H1 (cell line): Measurements from ENCODE around the gene ZNF423. TPM values are rescaled to one million over a fixed set of nuclear protein-coding genes. Genes with fewer than 3 reads are reported as not detected.

Experiments used
- CTCF ChIA-PET: fragments of 300-600 bp; sonication (Branson Sonifier 250); formaldehyde crosslinking; loops from one replicate; lab custom pipeline; 2021; ENCODE audit not compliant: partially characterized antibody; lab: Charles Lee
- POLR2A ChIA-PET: fragments of 300-600 bp; sonication (Branson Sonifier 250); formaldehyde crosslinking; loops from one replicate; lab custom pipeline; 2021; ENCODE audit warnings: inconsistent platforms; ENCODE audit not compliant: partially characterized antibody; lab: Charles Lee
- DNase-seq, 2 experiments: peaks; one replicate each; pipeline versions ENCODE4 v3.0.0 to v3.0.0-alpha.2; 2010 to 2022; ENCODE audit warnings: low spot score in 2 of 2, low read depth in 1 of 2, mixed read lengths in 1 of 2
- FAIRE-seq: peaks from 2 replicates; lab custom pipeline; 2011; peaks lifted over from hg19 to GRCh38; lab: Jason Lieb, UNC
- H2AFZ ChIP-seq: 2 replicates; pipeline ENCODE4 v1.8.1; 2012; ENCODE audit warnings: low read length, inconsistent platforms
- H2AK5ac ChIP-seq: 2 replicates; pipeline ENCODE4 v1.6.1; 2013; ENCODE audit warnings: low read depth, low read length
- H2BK120ac ChIP-seq: replicated peaks from 2 replicates; pipeline ENCODE3; 2013; ENCODE audit warnings: low read depth, low read length, inconsistent platforms
- H2BK12ac ChIP-seq: 2 replicates; pipeline ENCODE4 v1.6.1; 2013; ENCODE audit warnings: low read depth, low read length
- H2BK15ac ChIP-seq: 2 replicates; pipeline ENCODE4 v1.6.1; 2013; ENCODE audit warnings: low read length
- H2BK20ac ChIP-seq: 2 replicates; pipeline ENCODE4 v1.6.1; 2013; ENCODE audit warnings: low read length
- H2BK5ac ChIP-seq: 2 replicates; pipeline ENCODE4 v1.6.1; 2013; ENCODE audit warnings: low read depth, low read length
- H3K14ac ChIP-seq: 2 replicates; pipeline ENCODE4 v1.6.1; 2013; ENCODE audit warnings: inconsistent platforms; ENCODE audit not compliant: insufficient read length
- H3K18ac ChIP-seq: 2 replicates; pipeline ENCODE4 v1.6.1; 2013; ENCODE audit warnings: low read length; ENCODE audit errors: extremely low read depth
- H3K23ac ChIP-seq: 2 replicates; pipeline ENCODE4 v1.6.1; 2013; ENCODE audit warnings: inconsistent platforms; ENCODE audit not compliant: insufficient read length
- H3K23me2 ChIP-seq: 2 replicates; pipeline ENCODE4 v1.6.1; 2013; ENCODE audit warnings: low read depth, low read length
- H3K27ac ChIP-seq: 2 replicates; pipeline ENCODE4 v1.6.1; 2011; ENCODE audit warnings: low read depth, low read length, inconsistent platforms
- H3K27me3 ChIP-seq, 4 experiments: replicated peaks in 1 of 4; 1 replicate in 1 of 4; 2 replicates in 3 of 4; pipeline versions ENCODE4 v1.6.1 to v1.8.1; 2011 to 2013; ENCODE audit warnings: low read length in 3 of 4, mild to moderate bottlenecking in 3 of 4, inconsistent platforms in 2 of 4, mixed read lengths in 2 of 4, moderate library complexity in 1 of 4; ENCODE audit not compliant: control insufficient read depth in 3 of 4, insufficient read depth in 3 of 4; ENCODE audit errors: extremely low read depth in 1 of 4
- H3K36me3 ChIP-seq, 4 experiments: 2 replicates each; pipeline versions ENCODE4 v1.6.1 to v1.8.1; 2011 to 2013; ENCODE audit warnings: mild to moderate bottlenecking in 4 of 4, low read length in 3 of 4, moderate library complexity in 2 of 4, control low read depth in 1 of 4, inconsistent platforms in 1 of 4; ENCODE audit not compliant: insufficient read depth in 4 of 4, control insufficient read depth in 2 of 4
- H3K4ac ChIP-seq: replicated peaks from 2 replicates; pipeline ENCODE3; 2013; ENCODE audit warnings: low read length, low read depth, mixed read lengths, inconsistent platforms; ENCODE audit not compliant: insufficient read length
- H3K4me1 ChIP-seq, 4 experiments: replicated peaks in 1 of 4; 1 replicate in 1 of 4; 2 replicates in 3 of 4; pipeline versions ENCODE4 v1.6.1 to v1.8.1; 2011 to 2013; ENCODE audit warnings: low read length in 3 of 4, inconsistent platforms in 2 of 4, mixed read lengths in 1 of 4; ENCODE audit not compliant: insufficient read depth in 4 of 4, control insufficient read depth in 3 of 4
- H3K4me2 ChIP-seq, 2 experiments: 2 replicates each; pipeline versions ENCODE4 v1.6.1 to v1.8.1; 2011 to 2013; ENCODE audit warnings: low read depth in 2 of 2, low read length in 2 of 2, control low read depth in 1 of 2, inconsistent platforms in 1 of 2, mild to moderate bottlenecking in 1 of 2; ENCODE audit not compliant: insufficient read depth in 1 of 2
- H3K4me3 ChIP-seq, 4 experiments: fragments of 200-600, 300-600 bp in 1 of 4; sonication (generic), shearing (Covaris generic), sonication (Bioruptor Twin) in 1 of 4; 2 replicates each; pipeline versions ENCODE4 v1.5.1 to v1.8.1; 2011 to 2016; ENCODE audit warnings: low read length in 4 of 4, low read depth in 3 of 4, control low read depth in 2 of 4, inconsistent platforms in 2 of 4, mild to moderate bottlenecking in 2 of 4, mixed read lengths in 1 of 4, moderate library complexity in 1 of 4; ENCODE audit not compliant: insufficient read depth in 2 of 4; ENCODE audit errors: extremely low read depth in 1 of 4
- H3K56ac ChIP-seq: replicated peaks from 2 replicates; pipeline ENCODE3; 2013; ENCODE audit warnings: low read depth, mild to moderate bottlenecking, mixed read lengths, low read length, inconsistent platforms; ENCODE audit not compliant: insufficient read length
- H3K79me1 ChIP-seq: 2 replicates; pipeline ENCODE4 v1.6.1; 2013; ENCODE audit warnings: low read depth, low read length, control low read depth
- H3K79me2 ChIP-seq, 2 experiments: 2 replicates each; pipeline versions ENCODE4 v1.6.1 to v1.8.1; 2012 to 2013; ENCODE audit warnings: low read length in 2 of 2, mild to moderate bottlenecking in 2 of 2, inconsistent platforms in 1 of 2; ENCODE audit not compliant: insufficient read depth in 2 of 2, control insufficient read depth in 1 of 2
- H3K9ac ChIP-seq, 4 experiments: replicated peaks in 1 of 4; 1 replicate in 1 of 4; 2 replicates in 3 of 4; pipeline versions ENCODE4 v1.6.1 to v1.8.1; 2011 to 2013; ENCODE audit warnings: low read depth in 3 of 4, low read length in 3 of 4, control low read depth in 2 of 4, mild to moderate bottlenecking in 2 of 4, moderate library complexity in 2 of 4, inconsistent platforms in 1 of 4; ENCODE audit errors: extremely low read depth in 1 of 4
- H3K9me3 ChIP-seq, 2 experiments: 2 replicates each; pipeline versions ENCODE4 v1.6.1 to v1.8.1; 2012 to 2013; ENCODE audit warnings: mild to moderate bottlenecking in 2 of 2, moderate library complexity in 2 of 2, control low read depth in 1 of 2, inconsistent platforms in 1 of 2, low read depth in 1 of 2, low read length in 1 of 2, mixed read lengths in 1 of 2; ENCODE audit not compliant: insufficient read depth in 2 of 2
- H4K20me1 ChIP-seq, 2 experiments: replicated peaks in 1 of 2; 2 replicates each; pipeline versions ENCODE3 to v1.8.1; 2011 to 2013; ENCODE audit warnings: inconsistent platforms in 2 of 2, low read length in 2 of 2, mild to moderate bottlenecking in 1 of 2; ENCODE audit not compliant: insufficient read depth in 2 of 2, control insufficient read depth in 1 of 2
- H4K5ac ChIP-seq: 2 replicates; pipeline ENCODE4 v1.6.1; 2013; ENCODE audit warnings: low read length, low read depth, mixed read lengths, inconsistent platforms; ENCODE audit not compliant: insufficient read length
- H4K8ac ChIP-seq: 2 replicates; pipeline ENCODE4 v1.8.0; 2013; ENCODE audit warnings: mild to moderate bottlenecking, moderate library complexity, low read length, inconsistent platforms; ENCODE audit not compliant: insufficient read depth; ENCODE audit errors: extremely low read depth
- H4K91ac ChIP-seq: replicated peaks from 2 replicates; pipeline ENCODE3; 2013; ENCODE audit warnings: low read length, mixed read lengths, inconsistent platforms; ENCODE audit not compliant: insufficient read length
- FOSL1 ChIP-seq: IDR thresholded peaks from 2 replicates; pipeline ENCODE4 v1.6.1; 2011; ENCODE audit warnings: mild to moderate bottlenecking, low read depth, low read length, moderate library complexity; ENCODE audit not compliant: insufficient read depth
- GABPA ChIP-seq: IDR thresholded peaks from 2 replicates; pipeline ENCODE4 v1.6.1; 2011; ENCODE audit warnings: mild to moderate bottlenecking, low read length, moderate library complexity, borderline replicate concordance; ENCODE audit not compliant: insufficient read depth
- JUND ChIP-seq: IDR thresholded peaks from 2 replicates; pipeline ENCODE4 v1.6.1; 2011; ENCODE audit warnings: mild to moderate bottlenecking, improper control_type of control experiment, low read length
- NRF1 ChIP-seq: IDR thresholded peaks from 2 replicates; pipeline ENCODE4 v1.6.1; 2011; ENCODE audit warnings: mild to moderate bottlenecking, low read depth, low read length, improper control_type of control experiment
- SAP30 ChIP-seq: fragments of 300-600 bp; sonication (generic); IDR thresholded peaks from 2 replicates; pipeline ENCODE4 v1.7.1; 2012; ENCODE audit warnings: low read length, moderate library complexity, mild to moderate bottlenecking, inconsistent platforms; ENCODE audit not compliant: insufficient read depth, insufficient replicate concordance
- SP4 ChIP-seq: IDR thresholded peaks from 2 replicates; pipeline ENCODE4 v1.6.1; 2012; ENCODE audit warnings: low read length, inconsistent platforms
- WGBS, 2 experiments: shearing (Covaris generic) in 1 of 2; methylation state at CpG; one replicate each; pipeline versions ENCODE4 v1.1.6 to v1.1.7; 2013 to 2015; ENCODE audit warnings: low lambda C conversion rate in 2 of 2, mixed read lengths in 2 of 2, inconsistent platforms in 1 of 2, low coverage in 1 of 2, missing lambda C conversion rate in 1 of 2; ENCODE audit not compliant: insufficient replicate concordance in 2 of 2, insufficient coverage in 1 of 2, insufficient read length in 1 of 2; ENCODE audit errors: extremely low coverage in 1 of 2, missing lambda C conversion rate in 1 of 2; 5-methylcytosine and 5-hydroxymethylcytosine counted together
- polyA plus RNA-seq, 7 experiments: library from polyadenylated mRNA; depleted of rRNA in 3 of 7; stranded (reverse) in 5 of 7; unstranded in 2 of 7; fragments of >200 nt in 5 of 7; fragments of 200-250 nt in 2 of 7; gene quantifications; 1 replicate in 5 of 7; 2 replicates in 1 of 7; 4 replicates in 1 of 7; pipeline versions ENCODE4 v1.2.1 to v1.2.3, GENCODE V29; 2011 to 2013; ENCODE audit warnings: missing spikeins in 2 of 7, mixed read lengths in 2 of 7
- total RNA-seq: library from RNA; stranded (reverse); fragmentation: NEBNext Ultra II Directional; extraction: Animal tissue kit (Norgen Biotek cat#: 25700); gene quantifications from 2 replicates; pipeline ENCODE4 v1.2.1, GENCODE V29; 2021

ZNF423 gene
- total and polyA plus RNA-seq, 2 of the 8 experiments (the other 6 are each of a cell fraction or from before 2014, with no cell fraction given) = 38.2 to 52.3 TPM

GRCh38 chr16:49830873-49831272 is 25.0 kb downstream of the ZNF423 start:
- Histone ChIP-seq H3K4me1 (peaks cover 2 to 36% (median 31%) of the 10 kb centered on the region in 4 experiments), H3K14ac (no peak overlapping the region), H3K23ac (no peak overlapping the region), H4K8ac (no peak overlapping the region), H3K4ac (no peak overlapping the region), H3K36me3 (no peaks in the 10 kb centered on the region), H2AK5ac (no peak overlapping the region), H3K79me1 (peaks cover 37% of the 10 kb centered on the region), H2BK20ac (no peak overlapping the region), H2BK5ac (no peak overlapping the region), H4K20me1 (peaks cover 14 to 20% of the 10 kb centered on the region in 2 experiments), H3K9me3 (no peaks in the 10 kb centered on the region), H2BK120ac (no peak overlapping the region), H3K27me3 (no peaks in the 10 kb centered on the region), H3K18ac (no peak overlapping the region), H3K4me3 (no peak overlapping the region), H3K4me2 (no peak overlapping the region), H2BK12ac (no peak overlapping the region), H4K91ac (no peak overlapping the region), H3K56ac (no peak overlapping the region), H3K9ac (no peak overlapping the region), H2AFZ (no peak overlapping the region), H4K5ac (no peak overlapping the region), H3K27ac (no peak overlapping the region), H2BK15ac (no peak overlapping the region), H3K79me2 (peaks cover 0 to 95% of the 10 kb centered on the region in 2 experiments; a peak in 2 of 4 replicates), H3K23me2 (no peaks in the 10 kb centered on the region)
- CTCF ChIA-PET = interaction anchor here (0.7 to 2.0 kb wide), 8 partner anchors 19 to 91 kb away, joined by 3 to 6 read pairs (median 4); no protein-coding TSS in a partner anchor
- no peak for DNase-seq
- POLR2A ChIA-PET = interaction anchor here (1.1 kb wide), 1 partner anchor 21 kb away, joined by 3 read pairs; no protein-coding TSS in a partner anchor
- 75% methylated on average over 5 of the region's 5 CpGs; no CpG with 5 or more reads in 1 of the 2 experiments for WGBS, 2 experiments
- TF ChIP-seq FOSL1 (no peak), NRF1 (no peak), SP4 (no peak), JUND (no peak), SAP30 (no peak), GABPA (no peak)
- FAIRE-seq = no peak
